ENCODE data around the gene E2F2.
"Not testable (repeated sequence)": the region's sequence is repeated elsewhere in the genome, so short reads cannot be mapped to it uniquely, and the experiment has no call there.

Gene E2F2

GRCh38 chr1:23545851-23546250 lies 14.8 kb upstream of the E2F2 start:
- DNase-seq = no peak

DNA sequence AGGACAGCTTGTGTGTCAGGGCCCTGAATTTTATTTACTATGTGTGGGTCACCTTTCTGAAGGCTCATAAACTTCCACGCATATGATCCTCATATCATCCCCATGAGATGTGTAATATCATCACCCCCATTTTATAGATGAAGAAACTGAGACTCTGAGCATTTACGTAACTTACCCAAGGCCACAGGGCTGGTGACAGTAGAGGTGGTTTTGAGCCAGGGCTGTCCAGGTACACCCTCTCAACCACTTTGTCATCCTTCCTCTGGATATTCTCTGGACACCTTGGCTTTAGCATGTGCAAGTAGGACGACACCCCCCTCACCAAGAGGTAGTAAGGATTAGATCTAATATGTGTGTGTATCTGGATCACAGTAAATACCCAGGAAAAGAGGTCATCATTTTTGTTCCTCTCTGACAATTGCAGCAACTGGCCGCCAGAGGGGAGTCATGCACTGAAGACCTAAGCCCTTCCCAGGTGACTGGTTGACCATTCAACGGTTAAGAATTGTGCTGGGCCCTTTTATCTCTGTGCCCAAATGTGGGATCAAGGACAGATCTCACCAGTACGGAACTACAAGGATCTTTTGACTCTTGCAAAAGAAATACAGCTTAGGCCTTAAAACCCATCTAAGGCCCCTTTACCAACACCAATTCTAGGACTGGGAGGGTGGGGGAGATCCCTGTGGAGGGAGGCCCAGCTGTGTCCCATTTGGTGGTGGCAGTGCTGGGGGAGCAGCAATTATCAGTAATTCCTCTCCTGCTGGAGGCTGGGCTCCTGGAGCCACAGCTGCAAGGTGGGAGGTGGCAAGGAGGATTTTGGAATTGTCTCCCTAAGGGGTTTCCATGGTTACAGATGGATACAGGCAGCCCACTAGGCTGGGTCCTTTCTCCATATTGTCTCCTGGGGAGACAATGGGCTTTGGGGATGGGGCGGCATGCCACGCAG lies 13.7 kb upstream of the E2F2 start:
- DNase-seq = peak; percentile 57

DNA sequence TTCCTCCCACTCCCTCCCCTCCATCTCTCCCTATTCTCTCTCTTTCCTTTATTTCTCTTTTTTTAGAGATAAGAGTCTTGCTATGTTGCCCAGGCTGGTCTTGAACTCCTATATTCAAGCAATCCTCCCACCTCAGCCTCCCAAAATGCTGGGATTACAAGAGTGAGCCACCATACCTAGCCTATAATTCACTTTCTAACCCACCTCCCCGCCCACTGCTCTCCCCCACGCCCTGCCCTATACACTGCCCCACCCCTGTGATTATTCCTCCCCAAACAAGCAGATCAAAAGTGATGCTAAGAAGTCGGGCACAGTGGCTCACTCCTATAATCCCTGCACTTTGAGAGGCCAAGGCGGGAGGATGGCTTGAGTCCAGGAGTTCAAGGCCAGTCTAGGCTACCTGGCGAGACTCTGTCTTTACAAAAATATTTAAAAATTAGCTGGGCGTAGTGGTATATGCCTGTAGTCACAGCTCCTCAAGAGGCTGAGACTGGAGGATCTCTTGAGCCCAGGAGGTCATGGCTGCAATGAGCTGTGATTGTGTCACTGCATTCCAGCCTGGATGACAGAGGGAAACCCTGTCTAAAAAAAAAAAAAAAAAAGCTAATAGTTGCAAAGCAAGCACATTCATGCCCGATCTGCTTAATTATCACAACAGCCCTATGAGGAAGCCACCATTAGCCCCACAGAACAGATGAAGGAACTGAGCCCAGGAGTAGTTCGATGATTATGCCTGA lies 12.8 kb upstream of the E2F2 start:
- DNase-seq = no peak

GRCh38 chr1:23542940-23543339 lies 11.9 kb upstream of the E2F2 start:
- not testable (repeated sequence) for DNase-seq

DNA sequence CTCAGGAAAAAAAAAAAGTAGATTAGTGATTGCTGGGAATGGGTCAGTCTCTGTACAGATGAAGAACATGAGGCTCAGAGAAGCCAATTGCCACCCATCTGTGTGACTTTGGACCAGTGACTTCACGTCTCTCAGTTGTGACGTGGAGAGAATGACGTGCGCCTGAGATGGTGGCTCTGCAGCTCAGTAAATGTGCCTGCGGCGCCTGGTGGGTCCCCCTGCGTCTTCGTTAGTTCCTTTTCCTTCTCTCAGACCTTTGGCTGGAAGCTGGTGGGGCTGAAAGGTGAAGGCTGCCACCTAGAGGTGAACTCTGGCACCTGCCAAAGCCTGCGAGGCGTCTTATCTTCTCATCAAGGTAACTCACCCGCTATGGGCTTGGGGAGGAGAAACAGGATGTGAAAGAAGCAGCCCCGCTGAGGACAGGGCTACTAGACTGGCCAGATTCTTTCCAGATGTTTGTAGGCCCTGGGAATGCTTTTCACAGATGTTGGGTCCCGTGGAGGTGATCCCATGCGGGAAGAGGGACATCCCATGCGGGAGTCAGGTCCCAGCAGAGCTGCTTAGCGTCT lies 8.7 kb upstream of the E2F2 start:
- peak; percentile 93 for DNase-seq

DNA sequence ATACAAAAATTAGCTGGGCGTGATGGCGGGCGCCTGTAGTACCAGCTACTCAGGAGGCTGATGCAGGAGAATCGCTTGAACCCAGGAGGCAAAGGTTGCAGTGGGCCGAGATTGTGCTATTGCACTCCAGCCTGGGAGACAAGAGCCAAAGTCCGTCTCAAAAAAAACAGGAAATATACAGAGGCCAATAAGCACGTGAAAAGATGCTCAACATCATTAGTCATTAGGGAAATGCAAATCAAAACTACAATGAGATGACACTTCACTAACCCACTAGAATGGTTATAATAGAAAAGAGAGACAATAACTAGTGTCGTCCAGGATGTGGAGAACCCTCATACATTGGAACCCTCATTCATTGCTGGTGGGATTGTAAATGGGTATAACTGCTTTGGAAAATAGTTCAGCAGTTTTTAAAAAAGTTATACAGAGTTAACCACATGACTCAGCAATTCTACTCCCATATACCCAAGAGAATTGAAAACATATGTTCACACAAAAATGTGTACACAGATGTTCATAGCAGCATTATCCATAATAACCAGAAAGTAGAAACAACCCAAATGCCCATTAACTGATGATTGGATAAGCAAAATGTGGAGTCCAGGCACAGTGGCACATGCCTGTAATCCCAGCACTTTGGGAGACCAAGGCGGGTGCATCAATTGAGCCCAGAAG lies 6.4 kb upstream of the E2F2 start:
- DNase-seq = no peak

- peak; percentile 93 for DNase-seq
Measured at GRCh38 chr1:23533246-23534023, 2.4 kb upstream of the E2F2 start.

DNA sequence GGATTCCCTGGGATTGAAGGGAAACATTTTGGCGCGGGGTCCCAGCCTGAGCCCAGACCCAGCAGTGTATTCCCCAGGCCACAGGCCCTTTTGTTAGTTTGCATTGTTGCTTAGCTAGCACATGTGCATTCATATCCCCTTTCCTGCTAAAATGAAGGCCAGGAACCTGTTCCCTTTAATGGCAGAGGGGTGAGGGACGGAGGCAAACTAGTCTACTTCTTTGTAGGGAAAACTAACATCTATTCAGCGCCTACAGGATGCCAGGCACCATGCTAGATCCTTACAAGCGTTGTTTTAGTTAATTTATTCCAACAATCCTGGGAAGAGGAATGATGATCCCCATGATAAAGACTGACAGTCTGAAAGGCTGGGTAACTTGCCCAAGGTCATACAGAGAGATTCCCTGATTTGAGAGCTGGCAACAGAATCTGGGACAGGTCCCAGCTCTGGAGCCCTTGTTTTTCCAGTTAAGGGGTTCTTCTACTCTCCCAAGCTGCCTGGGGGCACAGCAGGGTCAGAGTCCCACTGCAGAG lies 595 bp upstream of the E2F2 start:
- DNase-seq = no peak

- no peak for DNase-seq
Measured at GRCh38 chr1:23530087-23530746, 816 bp downstream of the E2F2 start.

- no peak for DNase-seq
Measured at GRCh38 chr1:23529146-23530086, 1.6 kb downstream of the E2F2 start.

DNA sequence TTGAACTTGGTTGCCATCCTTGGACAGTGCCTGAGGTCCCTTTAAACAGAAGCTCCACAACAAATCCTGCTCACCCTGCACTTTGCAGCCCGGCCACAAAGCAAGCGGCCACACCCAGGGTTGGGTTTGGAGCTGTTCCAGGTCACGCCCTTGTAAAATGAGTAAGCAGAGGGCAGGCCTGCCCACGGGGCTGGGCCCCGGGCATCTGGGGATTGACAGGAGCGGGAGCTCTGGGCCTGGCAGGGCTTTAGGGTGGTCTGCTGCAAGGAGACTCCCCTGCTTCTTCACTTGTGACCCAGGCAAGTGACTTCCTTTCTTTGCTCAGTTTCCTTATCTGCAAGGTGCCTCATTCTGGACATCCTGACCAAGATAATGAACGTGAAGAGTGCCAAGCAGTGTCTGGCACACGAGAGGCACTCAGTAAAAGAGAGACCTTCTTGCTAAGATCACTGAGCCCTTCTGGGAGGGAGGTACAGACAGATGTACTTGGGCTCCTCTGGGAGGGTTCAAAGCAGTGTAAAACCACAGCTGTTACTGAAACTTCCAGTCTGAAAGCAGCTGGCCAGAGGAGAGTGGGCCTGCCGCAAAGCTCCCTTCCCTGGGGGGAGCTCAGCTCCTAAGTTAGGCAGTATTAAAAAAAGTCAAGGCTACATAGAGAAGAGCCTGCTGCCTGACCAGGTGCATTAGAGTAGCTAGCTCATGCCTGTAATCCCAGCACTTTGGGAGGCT lies 2.6 kb downstream of the E2F2 start:
- peak; percentile 92 for DNase-seq

- no peak for DNase-seq
Measured at GRCh38 chr1:23527900-23528249, 3.2 kb downstream of the E2F2 start.

DNA sequence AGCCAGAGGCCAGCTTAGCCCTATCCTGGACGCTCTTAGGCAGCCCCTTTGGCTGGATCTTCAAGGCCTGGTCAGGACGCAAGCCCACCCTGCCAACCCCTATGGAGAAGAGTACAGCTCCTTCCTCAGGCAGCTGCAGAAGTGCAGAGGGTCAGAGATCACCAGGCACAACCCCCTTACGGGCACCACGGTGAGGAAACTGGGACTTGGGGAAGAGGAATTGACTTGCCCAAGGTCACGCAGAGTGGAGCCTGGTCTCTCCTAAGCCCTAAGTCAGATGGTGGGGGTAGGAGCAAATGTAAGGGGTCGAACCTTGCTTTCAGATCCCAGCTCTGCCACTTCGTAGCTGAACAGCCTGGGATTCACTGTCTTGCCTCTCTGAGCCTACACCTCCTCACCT lies 3.7 kb downstream of the E2F2 start:
- DNase-seq = no peak

DNA sequence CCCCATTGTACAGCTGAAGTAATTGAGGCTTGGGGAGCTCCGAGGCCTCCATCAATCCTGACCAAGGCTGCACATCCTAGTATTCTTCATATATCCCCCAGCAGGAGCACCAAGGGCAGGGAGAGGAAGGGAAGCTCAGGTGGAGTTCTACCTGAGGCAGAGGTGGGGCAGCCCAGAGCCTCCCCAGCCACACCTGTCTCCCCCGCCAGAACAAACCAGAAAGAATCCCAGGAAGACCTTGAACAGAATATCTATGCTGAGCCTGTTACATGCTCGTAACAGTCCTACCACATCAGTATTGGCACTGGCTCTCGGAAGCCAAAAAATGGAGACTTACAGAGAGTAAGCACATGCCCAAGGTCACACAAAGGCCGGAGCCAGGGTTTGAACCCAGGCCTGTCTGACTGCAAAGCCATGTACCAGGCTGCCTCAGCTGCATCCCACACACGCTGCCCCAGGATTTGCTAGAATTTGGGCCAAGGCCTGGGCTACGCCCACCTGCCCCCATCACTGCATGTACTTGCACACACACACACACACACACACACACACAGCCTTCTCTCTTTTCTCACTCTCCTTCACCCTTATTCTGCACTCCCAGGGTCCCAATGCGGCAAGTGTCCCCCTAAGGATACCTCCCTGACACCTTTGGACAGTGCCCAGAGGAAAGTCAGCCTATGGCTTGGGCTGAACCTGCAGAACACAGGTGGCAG lies 4.5 kb downstream of the E2F2 start:
- DNase-seq = no peak

DNA sequence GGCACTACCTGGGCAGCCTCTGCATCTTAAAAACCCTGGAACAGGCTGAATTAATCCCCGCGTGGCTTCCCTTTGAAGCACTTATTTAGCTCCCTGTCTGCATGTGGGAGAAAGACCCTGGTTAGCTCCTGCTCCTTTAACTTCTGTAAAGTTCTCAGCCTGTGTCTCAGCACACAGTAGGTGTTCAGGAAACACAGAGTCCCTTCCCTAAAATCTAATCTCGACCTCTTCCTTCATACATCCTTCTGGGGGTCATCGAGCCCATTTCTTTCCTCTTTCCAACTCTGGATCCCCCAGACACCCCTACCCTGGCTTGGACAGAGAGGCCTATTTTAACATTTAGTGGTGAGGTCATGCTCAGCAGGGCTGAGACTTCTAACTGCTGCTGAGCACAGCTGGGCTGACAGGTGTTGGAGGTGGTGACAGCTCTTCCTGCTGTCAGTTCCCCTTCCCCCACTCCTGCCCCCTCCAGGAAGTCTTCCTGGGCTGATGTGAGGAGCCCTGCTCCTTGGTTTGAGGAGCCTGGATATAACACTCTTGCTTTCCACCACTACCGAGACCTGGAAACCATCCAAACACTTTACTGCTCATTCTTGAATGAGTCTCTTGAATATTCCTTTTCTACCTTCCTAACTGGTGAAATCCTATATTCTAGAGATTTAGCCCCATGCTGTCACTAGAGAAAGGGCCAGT lies 5.3 kb downstream of the E2F2 start:
- DNase-seq = peak; percentile 21

- DNase-seq = peak; percentile 34
Measured at GRCh38 chr1:23524716-23525401, 6.2 kb downstream of the E2F2 start.

DNA sequence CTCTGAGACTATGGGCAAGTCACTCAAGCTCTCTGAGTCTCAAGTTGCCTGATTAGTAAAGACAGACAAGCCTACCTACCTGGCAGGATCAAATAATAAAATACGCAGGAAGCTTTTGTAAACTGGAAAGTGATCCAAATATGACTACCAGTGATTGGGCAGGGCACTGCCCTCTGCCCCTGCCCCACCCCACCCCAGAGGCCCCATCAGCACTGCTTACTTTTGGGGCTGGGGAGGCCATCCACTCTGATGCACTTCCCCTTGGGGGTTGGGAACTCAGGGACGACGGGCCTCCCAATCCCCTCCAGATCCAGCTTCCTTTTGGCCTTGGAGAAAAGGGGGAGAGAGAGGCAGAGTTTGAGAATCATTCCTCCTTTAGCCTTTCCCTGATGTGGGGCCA lies 6.9 kb downstream of the E2F2 start:
- DNase-seq = no peak

All from MV-4-11 (cell line).